ENCODE data around the gene TMEM200C.

TMEM200C gene

DNA sequence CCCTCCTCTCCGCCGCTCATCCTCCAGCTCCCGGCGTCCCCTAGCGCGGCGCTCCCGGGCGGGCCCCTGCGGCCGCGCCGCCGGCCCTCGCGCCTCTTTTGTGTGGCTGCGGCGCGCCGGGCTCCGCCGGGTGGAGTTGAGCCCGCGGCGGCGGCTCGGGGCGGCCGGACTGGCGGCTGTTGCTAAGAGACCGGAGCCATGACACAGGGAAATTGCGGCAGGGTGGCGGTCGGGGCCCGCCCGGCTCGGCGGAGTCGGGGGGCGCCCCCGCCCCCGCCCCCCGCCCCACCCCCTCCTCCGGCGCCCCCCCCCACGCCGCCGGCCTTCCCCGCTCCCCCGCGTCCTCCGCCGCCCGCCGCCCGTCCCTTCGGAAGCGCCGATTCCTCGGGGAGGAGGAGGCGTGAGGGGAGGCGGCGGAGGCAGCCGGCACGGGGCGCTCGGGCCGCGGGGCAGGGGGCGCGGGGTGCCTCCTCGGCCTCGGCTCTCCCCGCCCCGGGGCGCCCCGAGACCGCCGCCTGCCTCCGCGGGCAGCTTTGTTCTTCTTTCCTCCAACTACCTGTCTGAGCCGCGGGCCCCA is at the start of gene TMEM200C:
Gene TMEM200C, minus strand, starts transcription at position 224 of the 577 bp plus-strand sequence. CDS start 3,459 bp downstream, outside the sequence.
- peak in 6 of 56 donors; percentile 4 to 51 (median 26) for DNase-seq

GRCh38 chr18:5944448-5944847 is 49.1 kb upstream of the TMEM200C start:
- DNase-seq: no peak

DNA sequence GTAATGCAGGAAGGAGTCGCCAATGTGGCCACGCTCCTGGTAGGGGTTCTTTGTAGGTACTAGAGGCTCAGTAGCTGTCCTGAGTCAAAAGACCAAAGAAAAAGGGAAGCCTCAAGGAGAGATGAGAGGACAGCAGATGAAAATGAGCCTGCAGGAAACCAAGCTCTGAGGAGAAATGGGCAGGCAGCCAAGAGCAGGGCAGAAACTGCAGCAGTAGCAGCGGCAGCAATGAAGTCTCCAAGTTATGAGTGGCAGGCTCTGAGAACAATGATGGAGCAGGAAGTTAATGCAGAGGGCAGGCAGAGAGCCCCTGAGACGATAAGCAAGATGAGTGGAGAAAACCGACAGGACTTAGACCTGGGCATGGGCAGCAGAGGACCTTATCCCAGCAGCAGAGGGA is 48.2 kb upstream of the TMEM200C start:
- DNase-seq: peak in 10 of 56 donors; percentile 9 to 40 (median 18)

GRCh38 chr18:5942591-5942990 is 47.3 kb upstream of the TMEM200C start:
- DNase-seq: no peak

- peak in 1 of 56 donors; percentile 6 for DNase-seq
Measured at GRCh38 chr18:5941890-5942289, 46.6 kb upstream of the TMEM200C start.

GRCh38 chr18:5939801-5940667 is 44.7 kb upstream of the TMEM200C start:
- DNase-seq: no peak

GRCh38 chr18:5937795-5938194 is 42.5 kb upstream of the TMEM200C start:
- DNase-seq: no peak

DNA sequence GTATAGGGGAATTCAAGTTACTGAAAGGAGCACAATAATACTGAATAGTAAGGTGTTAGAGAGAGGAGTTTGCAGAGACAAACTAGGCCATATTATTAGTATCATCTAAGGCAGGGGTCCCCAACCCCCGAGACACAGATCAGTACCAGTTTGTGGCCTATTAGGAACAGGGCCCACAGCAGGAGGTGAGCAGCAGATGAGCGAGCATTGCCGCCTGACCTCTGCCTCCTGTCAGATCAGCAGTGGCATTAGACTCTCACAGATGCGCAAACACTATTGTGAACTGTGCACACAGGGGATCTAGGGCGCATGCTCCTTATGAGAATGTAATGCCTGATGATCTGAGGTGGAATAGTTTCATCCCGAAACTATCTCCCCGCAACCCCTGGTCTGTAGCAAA is 41.8 kb upstream of the TMEM200C start:
- DNase-seq: no peak

GRCh38 chr18:5930789-5931188 is 35.5 kb upstream of the TMEM200C start:
- DNase-seq: no peak

- no peak for DNase-seq
Measured at GRCh38 chr18:5918205-5918858, 23.0 kb upstream of the TMEM200C start.

GRCh38 chr18:5914951-5915350 is 19.6 kb upstream of the TMEM200C start:
- DNase-seq: peak in 1 of 56 donors; percentile 22

- DNase-seq: no peak
Measured at GRCh38 chr18:5914016-5914415, 18.7 kb upstream of the TMEM200C start.

DNA sequence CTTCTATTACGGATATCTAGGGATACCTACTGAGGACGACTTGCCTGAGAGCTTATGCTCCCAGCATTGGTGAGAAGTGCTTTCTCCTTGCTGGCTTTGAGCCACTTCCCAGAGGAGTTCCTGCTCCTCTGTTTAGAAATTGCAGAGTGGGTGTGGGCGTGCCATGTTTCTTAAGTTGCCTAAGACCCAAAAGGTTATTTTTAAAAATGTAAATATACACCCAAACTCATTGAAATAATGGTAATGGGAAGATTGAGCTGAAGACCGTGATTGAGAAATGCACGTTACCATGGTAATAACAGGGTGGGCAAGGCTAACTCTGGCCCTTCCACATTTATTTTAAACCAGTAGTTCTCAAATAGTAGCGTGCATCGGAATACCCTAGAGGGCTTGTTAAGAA is 17.2 kb upstream of the TMEM200C start:
- DNase-seq: no peak

DNA sequence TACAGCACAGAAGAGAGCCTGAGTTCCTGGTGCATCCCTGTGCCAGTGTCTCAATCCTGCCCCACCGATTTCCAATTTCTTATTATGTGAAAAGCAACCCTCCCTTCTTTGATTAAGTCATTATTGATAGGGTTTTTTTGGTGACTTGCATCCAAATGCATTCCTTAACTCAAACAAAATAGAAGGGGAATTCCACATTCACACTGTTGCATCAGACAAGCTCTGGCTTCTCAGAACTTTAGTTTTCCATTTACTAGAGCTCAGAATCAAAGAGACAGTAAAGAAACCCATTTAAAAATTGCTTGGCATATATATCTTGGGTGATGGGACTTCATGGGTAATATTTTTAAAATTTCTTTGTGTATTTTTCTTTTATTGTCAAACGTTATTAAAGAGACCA is 13.8 kb upstream of the TMEM200C start:
- DNase-seq: no peak

- DNase-seq: no peak
Measured at GRCh38 chr18:5903386-5903785, 8.1 kb upstream of the TMEM200C start.

GRCh38 chr18:5900262-5900661 is 4.9 kb upstream of the TMEM200C start:
- DNase-seq: no peak

DNA sequence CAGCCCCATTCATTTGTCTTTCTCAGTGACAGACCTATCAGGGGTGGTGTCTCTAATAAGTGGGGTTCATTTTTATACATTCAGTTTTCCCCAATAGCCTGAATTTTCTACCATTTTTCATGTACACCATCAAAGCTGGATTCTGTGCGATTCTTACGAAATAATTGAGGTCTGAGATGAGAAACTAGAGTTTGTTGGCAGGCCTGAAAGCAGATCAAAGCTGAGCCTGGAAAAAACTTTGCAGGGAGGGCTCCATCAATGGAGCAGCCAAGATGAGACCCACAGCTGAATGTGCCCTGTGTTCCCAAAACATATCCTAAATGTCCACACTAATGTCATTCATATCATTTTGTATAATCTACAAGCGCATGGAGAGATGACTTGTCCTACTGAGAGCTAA is 4.5 kb upstream of the TMEM200C start:
- no peak for DNase-seq

DNA sequence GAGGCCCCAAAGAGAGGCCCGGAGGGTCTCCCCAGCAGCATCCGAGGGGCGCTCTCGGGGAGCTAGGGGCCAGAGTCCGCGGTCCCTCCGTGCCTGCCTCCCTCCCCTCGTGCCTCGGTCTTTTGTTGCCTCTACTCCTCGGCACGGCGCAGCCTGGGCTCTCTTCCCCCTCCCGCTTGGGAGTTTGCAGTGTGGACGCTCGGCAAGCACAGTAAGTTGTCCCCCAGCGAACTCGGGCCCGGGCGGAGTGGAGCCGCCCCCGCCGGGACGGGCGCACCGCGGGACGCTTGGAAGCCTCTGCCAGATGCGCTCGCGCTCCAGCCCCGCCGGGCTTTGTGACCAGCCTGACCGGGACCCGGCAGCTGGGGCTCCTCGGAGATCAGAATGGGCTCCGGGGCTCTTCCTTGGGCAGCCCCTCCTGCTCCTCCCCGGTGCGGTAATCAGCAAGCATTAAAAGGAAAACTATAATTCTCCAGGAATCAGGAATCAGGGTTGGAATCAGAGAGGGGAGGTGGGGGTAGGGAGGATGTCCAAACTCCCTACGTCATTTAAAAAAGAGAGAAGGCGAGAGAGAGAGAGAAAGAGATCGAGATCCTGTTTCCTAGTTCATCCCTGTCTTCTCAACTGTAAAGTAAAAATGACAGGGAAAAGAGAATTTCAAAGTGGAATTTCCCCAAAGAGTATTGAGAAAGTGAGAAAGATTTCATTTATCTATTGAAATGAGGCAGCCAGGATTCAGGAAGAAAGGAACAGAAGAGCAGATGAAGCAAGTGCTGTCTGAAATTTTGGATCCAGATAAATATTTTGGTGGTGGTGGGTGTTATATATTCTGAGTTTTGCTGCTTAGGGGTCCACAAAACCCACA is 786 bp upstream of the TMEM200C start:
- peak in 14 of 56 donors; percentile 5 to 44 (median 20) for DNase-seq

DNA sequence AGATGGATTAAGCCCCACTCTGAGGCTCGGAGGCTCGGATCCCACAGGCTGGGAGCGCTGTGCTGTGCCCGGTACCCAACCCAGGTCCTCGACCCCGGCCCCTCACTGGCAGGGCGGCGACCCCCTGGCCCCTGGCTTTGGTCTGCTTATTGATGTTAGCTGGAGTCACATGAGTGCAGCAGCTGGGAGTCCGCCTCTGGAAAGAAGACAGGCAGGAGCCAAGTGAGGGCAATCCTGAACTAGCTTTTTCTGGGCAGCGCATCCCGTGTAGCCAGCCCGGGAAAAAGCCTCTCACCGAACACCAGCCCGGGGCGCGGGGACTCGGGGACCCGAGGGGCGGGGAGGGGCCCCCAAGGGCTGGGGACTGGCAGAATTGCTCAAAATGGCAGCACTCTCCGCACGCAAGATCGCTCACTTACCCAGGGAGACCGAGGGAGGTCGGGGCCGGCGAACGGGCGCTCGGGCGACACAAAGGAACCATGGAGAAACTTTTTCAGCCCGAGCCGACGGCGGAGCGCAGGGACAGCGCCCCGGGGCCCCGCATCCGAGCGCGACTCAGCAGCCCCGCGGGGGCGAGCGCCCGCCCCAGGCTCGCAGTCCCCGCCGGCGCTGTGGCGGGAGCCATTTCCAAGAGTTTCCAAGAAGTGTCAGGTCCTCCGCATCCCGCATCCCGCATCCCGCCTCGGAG is 567 bp downstream of the TMEM200C start:
- DNase-seq: peak in 12 of 56 donors; percentile 14 to 66 (median 32)

DNA sequence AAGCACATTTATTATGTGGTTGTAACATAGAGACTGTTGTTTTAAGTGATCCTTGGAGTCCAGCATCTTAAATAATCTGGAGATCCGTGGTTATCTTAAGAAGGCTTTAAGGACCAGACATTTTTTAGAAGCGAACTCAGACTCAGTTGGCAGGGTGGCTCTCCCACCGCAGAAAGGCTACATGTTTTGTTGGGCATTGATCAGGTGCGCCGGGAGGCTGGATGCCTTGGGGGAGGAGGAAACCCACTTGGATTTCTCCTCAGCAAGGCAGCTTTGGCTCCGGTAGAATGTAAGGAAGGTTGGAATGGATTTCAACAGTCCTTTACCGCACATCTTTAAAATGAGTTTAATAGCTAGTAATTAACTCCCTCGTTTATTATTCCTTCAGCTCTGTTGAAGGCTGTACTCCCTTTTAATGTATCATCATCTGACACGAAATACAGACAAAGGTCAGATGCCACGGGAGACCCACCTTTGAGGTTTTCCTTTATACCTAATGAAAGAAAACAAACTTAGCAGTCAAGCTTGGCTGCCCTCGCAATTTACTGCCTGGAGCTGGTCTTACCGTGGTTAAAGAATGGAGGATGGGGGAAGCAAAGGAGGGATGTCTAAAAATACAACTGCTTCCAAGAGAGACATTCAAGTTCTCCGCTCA is 1.2 kb downstream of the TMEM200C start:
- DNase-seq: peak in 1 of 56 donors; percentile 3
